SK-N-SH (cell line): ENCODE data around the gene TRIM38.

Source experiments
- CHD2 ChIP-seq: fragments of 150-350 bp; IDR thresholded peaks from 2 replicates; pipeline ENCODE4 v1.6.1; 2018; ENCODE audit warnings: low read length; ENCODE audit not compliant: partially characterized antibody
- CTCF ChIP-seq: fragments of 200-600 bp; sonication (generic); IDR thresholded peaks from 2 replicates; pipeline ENCODE4 v1.6.1; 2017; ENCODE audit warnings: antibody characterized with exemption, mild to moderate bottlenecking, moderate library complexity
- EP300 ChIP-seq, 2 experiments: IDR thresholded peaks; 2 replicates each; pipeline versions ENCODE4 v1.4.0 to v1.6.1; 2012; ENCODE audit warnings: borderline replicate concordance in 1 of 2, low read depth in 1 of 2, low read length in 1 of 2
- FOSL2 ChIP-seq: IDR thresholded peaks from 2 replicates; pipeline ENCODE4 v1.4.0; 2012; ENCODE audit warnings: low read depth, mild to moderate bottlenecking, moderate library complexity, borderline replicate concordance
- MXI1 ChIP-seq: IDR thresholded peaks from 2 replicates; pipeline ENCODE4 v1.6.1; 2012; ENCODE audit warnings: mild to moderate bottlenecking, low read depth, low read length, improper control_type of control experiment
- POLR2AphosphoS5 ChIP-seq: IDR thresholded peaks from 2 replicates; pipeline ENCODE4 v1.6.1; 2012; ENCODE audit warnings: low read depth, low read length
- RAD21 ChIP-seq: IDR thresholded peaks from 2 replicates; pipeline ENCODE4 v1.6.1; 2012; ENCODE audit warnings: mild to moderate bottlenecking, low read length
- REST ChIP-seq: IDR thresholded peaks from 2 replicates; pipeline ENCODE4 v1.6.1; 2012; ENCODE audit warnings: mild to moderate bottlenecking, low read depth, low read length, moderate library complexity
- RFX5 ChIP-seq: IDR thresholded peaks from 2 replicates; pipeline ENCODE4 v1.6.1; 2012; ENCODE audit warnings: mild to moderate bottlenecking, improper control_type of control experiment, low read length
- RXRA ChIP-seq: IDR thresholded peaks from 2 replicates; pipeline ENCODE4 v1.4.0; 2012; ENCODE audit warnings: low read depth, mild to moderate bottlenecking, borderline replicate concordance

GRCh38 chr6:26032340-26033084 lies 69.9 kb downstream of the TRIM38 start:
- no peak for TF ChIP-seq RFX5
- no peak for TF ChIP-seq RXRA
- no peak for TF ChIP-seq FOSL2
- TF ChIP-seq CTCF, result no peak
- TF ChIP-seq MXI1, result no peak; the same call in 1 of the 2 replicates
- no peak for TF ChIP-seq REST
- no peak for TF ChIP-seq CHD2
- peak; percentile 29; the same call in 1 of the 2 replicates for TF ChIP-seq POLR2AphosphoS5
- no peak for TF ChIP-seq EP300 (IDR thresholded peaks at IDR 0.05; ENCODE audit: borderline replicate concordance in 1 of 2, low read depth in 1 of 2, low read length in 1 of 2)
- TF ChIP-seq RAD21, result no peak
